Body of pancreas (tissue), 4 donors: ENCODE results near the gene KDELR1.

Source experiments
- POLR2A ChIP-seq, 3 donors: fragments of 450-650 bp; IDR thresholded peaks; one replicate each; pipeline ENCODE4 v1.6.1; 2016; ENCODE audit warnings: antibody characterized with exemption in 3 of 3, mild to moderate bottlenecking in 2 of 3
- TF ChIP-seq, protein P1 (sequence below), 7 experiments: fragments of 450-650 bp in 4 of 7; fragments of 200-600 bp in 3 of 7; sonication (generic) in 3 of 7; IDR thresholded peaks; one replicate each; pipeline ENCODE4 v1.5.1; 2016 to 2019; ENCODE audit warnings: antibody characterized with exemption in 7 of 7

DNA sequence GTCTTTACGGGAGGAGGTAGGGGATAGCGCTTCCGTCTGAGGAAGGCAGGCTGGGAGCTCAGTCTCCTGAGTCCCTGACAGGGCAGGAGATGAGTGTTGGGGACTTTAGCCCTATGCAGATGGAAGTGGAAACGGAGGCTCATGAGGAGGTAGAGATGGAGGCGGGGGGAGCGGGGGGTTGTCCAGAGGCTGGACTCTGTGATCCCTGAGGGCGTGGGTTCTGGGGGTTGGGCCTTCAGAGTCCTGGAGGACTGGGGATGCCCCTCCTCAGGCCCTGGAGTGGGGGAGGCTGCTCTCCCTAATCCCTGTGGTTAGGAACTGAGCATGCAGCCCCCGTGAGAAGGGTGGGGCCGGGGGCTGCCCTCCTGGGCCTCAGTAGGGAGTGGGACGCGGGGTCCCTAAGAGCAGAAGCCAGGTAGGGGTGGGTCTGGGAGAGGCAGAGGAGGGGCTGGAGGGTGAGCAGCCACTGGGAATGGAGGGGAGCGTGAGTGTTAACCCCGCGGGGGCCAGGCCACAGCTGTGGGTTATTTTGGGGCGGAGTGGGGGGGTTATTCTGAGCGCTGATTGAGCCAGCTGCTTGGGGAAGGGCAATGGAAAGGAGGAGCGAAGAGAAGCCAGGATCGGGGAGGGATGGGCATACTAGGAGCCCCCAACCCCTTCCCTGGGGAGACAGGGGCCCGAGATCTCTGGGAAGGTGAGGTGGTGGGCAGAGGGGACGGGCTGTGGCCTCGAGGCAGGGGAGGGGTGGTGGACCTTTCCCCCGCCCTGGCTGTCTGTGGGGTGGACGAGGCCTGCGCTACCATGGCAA, 4.9 kb upstream of the KDELR1 start:
- TF ChIP-seq POLR2A (IDR thresholded peaks at IDR 0.05) = no peak
- TF ChIP-seq, protein P1, sequence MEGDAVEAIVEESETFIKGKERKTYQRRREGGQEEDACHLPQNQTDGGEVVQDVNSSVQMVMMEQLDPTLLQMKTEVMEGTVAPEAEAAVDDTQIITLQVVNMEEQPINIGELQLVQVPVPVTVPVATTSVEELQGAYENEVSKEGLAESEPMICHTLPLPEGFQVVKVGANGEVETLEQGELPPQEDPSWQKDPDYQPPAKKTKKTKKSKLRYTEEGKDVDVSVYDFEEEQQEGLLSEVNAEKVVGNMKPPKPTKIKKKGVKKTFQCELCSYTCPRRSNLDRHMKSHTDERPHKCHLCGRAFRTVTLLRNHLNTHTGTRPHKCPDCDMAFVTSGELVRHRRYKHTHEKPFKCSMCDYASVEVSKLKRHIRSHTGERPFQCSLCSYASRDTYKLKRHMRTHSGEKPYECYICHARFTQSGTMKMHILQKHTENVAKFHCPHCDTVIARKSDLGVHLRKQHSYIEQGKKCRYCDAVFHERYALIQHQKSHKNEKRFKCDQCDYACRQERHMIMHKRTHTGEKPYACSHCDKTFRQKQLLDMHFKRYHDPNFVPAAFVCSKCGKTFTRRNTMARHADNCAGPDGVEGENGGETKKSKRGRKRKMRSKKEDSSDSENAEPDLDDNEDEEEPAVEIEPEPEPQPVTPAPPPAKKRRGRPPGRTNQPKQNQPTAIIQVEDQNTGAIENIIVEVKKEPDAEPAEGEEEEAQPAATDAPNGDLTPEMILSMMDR (IDR thresholded peaks at IDR 0.05) = no peak
